Epithelial cell of proximal tubule (primary cell): ENCODE results near the gene HIBADH. TPM values are rescaled to one million over a fixed set of nuclear protein-coding genes. Genes with fewer than 3 reads are reported as not detected.

Experiments
- DNase-seq: peaks from one replicate; pipeline ENCODE4 v3.0.0-alpha.2; 2011; ENCODE audit warnings: low read depth
- H3K4me3 ChIP-seq: 2 replicates; pipeline ENCODE4 v1.5.1; 2011; ENCODE audit warnings: low read depth, mild to moderate bottlenecking, low read length
- CTCF ChIP-seq: conservative IDR thresholded peaks from 2 replicates; pipeline ENCODE4 v1.5.1; 2012; ENCODE audit warnings: low read depth, mild to moderate bottlenecking, low read length
- total RNA-seq: library from RNA; depleted of rRNA; stranded (reverse); fragments of >200 nt; gene quantifications from 2 replicates; pipeline ENCODE4 v1.2.3, GENCODE V29; 2015

Gene HIBADH
- total RNA-seq, 1 donor from 2014 or later = 49.5 TPM

- no peak for DNase-seq
- TF ChIP-seq CTCF = no peak
Measured at GRCh38 chr7:27546610-27547009, 116.1 kb downstream of the HIBADH start.

DNA sequence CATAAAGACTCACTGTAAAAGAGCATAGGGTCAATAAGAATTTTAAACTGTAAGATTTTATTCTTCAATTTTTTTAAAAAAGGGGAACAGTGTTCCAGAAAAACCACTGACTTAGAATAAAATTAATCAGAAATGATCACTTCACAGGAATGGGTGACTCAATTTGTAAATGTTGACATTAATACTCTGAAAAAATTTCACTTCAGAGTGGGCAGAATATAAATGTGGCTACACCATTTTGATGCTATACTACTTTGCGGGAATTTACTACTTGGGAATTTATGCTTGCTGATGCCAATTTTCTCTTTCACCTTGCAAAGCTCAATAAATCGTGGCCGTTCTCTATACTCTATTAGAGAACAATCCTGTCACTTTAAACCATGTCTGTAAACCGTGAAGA, 126.9 kb downstream of the HIBADH start:
- no peak overlapping the region for H3K4me3 ChIP-seq
- DNase-seq = no peak
- TF ChIP-seq CTCF = no peak

More at GRCh38 chr7:27546610-27547009, 116.1 kb downstream of the HIBADH start:
- no peak overlapping the region for H3K4me3 ChIP-seq

- no peak for TF ChIP-seq CTCF
- no peak for DNase-seq
- H3K4me3 ChIP-seq = no peak overlapping the region
Measured at GRCh38 chr7:27533652-27534081, 129.0 kb downstream of the HIBADH start.

- no peak overlapping the region for H3K4me3 ChIP-seq
- DNase-seq = no peak
- TF ChIP-seq CTCF = no peak
Measured at GRCh38 chr7:27532314-27532713, 130.4 kb downstream of the HIBADH start.

DNA sequence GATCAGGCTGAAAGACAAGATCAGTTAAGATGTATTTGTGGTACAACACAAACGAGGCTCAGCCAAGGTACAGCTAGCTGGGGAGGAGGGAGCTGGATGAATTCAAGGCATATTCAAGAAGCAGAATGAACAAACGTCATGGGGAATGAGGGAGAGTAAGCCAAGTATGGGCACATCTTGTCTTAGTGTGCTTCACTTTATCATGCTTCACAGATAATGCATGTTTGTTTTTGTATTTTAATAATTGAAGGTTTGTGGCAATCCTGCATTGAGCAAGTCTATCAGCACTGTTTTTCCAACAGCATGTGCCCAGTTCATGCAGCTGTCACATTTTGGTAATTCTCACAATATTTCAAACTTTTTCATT, 135.4 kb downstream of the HIBADH start:
- H3K4me3 ChIP-seq = no peak overlapping the region
- no peak for DNase-seq
- TF ChIP-seq CTCF = no peak

- DNase-seq = no peak
- TF ChIP-seq CTCF = no peak
- H3K4me3 ChIP-seq = no peak overlapping the region
Measured at GRCh38 chr7:27526611-27527347, 135.9 kb downstream of the HIBADH start.

DNA sequence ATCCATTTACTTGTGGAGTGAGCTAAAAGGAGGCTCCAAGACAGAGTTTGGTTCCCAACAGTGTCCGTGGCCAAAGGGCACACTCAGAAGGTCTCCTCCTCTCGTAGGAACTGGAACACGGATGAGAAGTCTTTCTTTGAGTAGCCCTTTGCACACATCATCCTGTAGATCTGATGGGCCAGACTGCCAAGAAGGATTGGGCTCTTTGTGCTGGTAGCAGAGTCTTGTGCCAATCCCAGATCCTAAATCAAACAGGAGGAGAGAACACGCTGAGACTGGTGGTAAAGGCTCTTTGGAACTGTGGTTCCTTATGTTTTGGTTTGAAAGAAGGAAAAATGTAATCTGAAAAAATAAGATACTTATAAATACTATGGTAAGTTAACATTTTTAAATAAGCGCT, 136.6 kb downstream of the HIBADH start:
- DNase-seq = no peak
- no peak for TF ChIP-seq CTCF

More for the DNA sequence above, 136.6 kb downstream of the HIBADH start:
- no peak overlapping the region for H3K4me3 ChIP-seq
